Right lobe of liver (tissue), 4 donors: Measurements from ENCODE around the gene LYPD6B.

Source experiments
- POLR2A ChIP-seq: fragments of 450-650 bp; IDR thresholded peaks from one replicate; pipeline ENCODE4 v1.6.1; 2017; ENCODE audit warnings: antibody characterized with exemption, mild to moderate bottlenecking
- TF ChIP-seq, protein P1 (sequence below), 4 donors: fragments of 200-600 bp in 3 of 4; fragments of 450-650 bp in 1 of 4; IDR thresholded peaks; one replicate each; pipeline versions ENCODE4 v1.5.1 to v1.8.0; 2016 to 2022; ENCODE audit warnings: antibody characterized with exemption in 4 of 4, mild to moderate bottlenecking in 2 of 4
- donor health status: DM: no; HTN: no; CAD: no.
- donor health status: DM: no; HTN: no; CAD: no.
- donor health status: DM: no; HTN: yes; CAD: no.

GRCh38 chr2:149155988-149156387 lies 117.5 kb downstream of the LYPD6B start:
- TF ChIP-seq, protein P1, sequence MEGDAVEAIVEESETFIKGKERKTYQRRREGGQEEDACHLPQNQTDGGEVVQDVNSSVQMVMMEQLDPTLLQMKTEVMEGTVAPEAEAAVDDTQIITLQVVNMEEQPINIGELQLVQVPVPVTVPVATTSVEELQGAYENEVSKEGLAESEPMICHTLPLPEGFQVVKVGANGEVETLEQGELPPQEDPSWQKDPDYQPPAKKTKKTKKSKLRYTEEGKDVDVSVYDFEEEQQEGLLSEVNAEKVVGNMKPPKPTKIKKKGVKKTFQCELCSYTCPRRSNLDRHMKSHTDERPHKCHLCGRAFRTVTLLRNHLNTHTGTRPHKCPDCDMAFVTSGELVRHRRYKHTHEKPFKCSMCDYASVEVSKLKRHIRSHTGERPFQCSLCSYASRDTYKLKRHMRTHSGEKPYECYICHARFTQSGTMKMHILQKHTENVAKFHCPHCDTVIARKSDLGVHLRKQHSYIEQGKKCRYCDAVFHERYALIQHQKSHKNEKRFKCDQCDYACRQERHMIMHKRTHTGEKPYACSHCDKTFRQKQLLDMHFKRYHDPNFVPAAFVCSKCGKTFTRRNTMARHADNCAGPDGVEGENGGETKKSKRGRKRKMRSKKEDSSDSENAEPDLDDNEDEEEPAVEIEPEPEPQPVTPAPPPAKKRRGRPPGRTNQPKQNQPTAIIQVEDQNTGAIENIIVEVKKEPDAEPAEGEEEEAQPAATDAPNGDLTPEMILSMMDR (IDR thresholded peaks at IDR 0.05) = no peak
- no peak for TF ChIP-seq POLR2A
